GM12865 (cell line): ENCODE measurements around the gene PLBD1.

Source experiments
- DNase-seq: peaks from one replicate; pipeline ENCODE4 v3.0.0; 2010; ENCODE audit warnings: low read depth
- H3K4me3 ChIP-seq: 2 replicates; pipeline ENCODE4 v1.5.1; 2011; ENCODE audit warnings: mild to moderate bottlenecking, low read depth, low read length, control low read depth
- CTCF ChIP-seq: IDR thresholded peaks from 2 replicates; pipeline ENCODE4 v1.5.1; 2011; ENCODE audit warnings: low read length, control low read depth, low read depth, inconsistent platforms; ENCODE audit not compliant: insufficient read depth; ENCODE audit errors: missing control alignments

Gene PLBD1

GRCh38 chr12:14545144-14546124, 22.2 kb downstream of the PLBD1 start:
- TF ChIP-seq CTCF: no peak

GRCh38 chr12:14540801-14541462, 26.8 kb downstream of the PLBD1 start:
- DNase-seq: peak; percentile 15
- no peak overlapping the region for H3K4me3 ChIP-seq
- TF ChIP-seq CTCF: no peak

More at GRCh38 chr12:14545144-14546124, 22.2 kb downstream of the PLBD1 start:
- no peak for DNase-seq
- no peak overlapping the region for H3K4me3 ChIP-seq

GRCh38 chr12:14537088-14537487, 30.6 kb downstream of the PLBD1 start:
- TF ChIP-seq CTCF: no peak
- no peak overlapping the region for H3K4me3 ChIP-seq
- DNase-seq: no peak

- no peak for DNase-seq
- no peak overlapping the region for H3K4me3 ChIP-seq
- TF ChIP-seq CTCF: no peak
Measured at GRCh38 chr12:14532152-14532551, 35.5 kb downstream of the PLBD1 start.

- no peak overlapping the region for H3K4me3 ChIP-seq
- DNase-seq: no peak
- TF ChIP-seq CTCF: no peak
Measured at GRCh38 chr12:14525964-14526363, 41.7 kb downstream of the PLBD1 start.

- no peak for DNase-seq
- no peak for TF ChIP-seq CTCF
Measured at GRCh38 chr12:14521822-14522221, 45.9 kb downstream of the PLBD1 start.

More at GRCh38 chr12:14521822-14522221, 45.9 kb downstream of the PLBD1 start:
- H3K4me3 ChIP-seq: no peak overlapping the region
